ENCODE data around the gene OXGR1.

GRCh38 chr13:97043302-97043701, 49.0 kb upstream of the OXGR1 start:
- TF ChIP-seq, protein P1, sequence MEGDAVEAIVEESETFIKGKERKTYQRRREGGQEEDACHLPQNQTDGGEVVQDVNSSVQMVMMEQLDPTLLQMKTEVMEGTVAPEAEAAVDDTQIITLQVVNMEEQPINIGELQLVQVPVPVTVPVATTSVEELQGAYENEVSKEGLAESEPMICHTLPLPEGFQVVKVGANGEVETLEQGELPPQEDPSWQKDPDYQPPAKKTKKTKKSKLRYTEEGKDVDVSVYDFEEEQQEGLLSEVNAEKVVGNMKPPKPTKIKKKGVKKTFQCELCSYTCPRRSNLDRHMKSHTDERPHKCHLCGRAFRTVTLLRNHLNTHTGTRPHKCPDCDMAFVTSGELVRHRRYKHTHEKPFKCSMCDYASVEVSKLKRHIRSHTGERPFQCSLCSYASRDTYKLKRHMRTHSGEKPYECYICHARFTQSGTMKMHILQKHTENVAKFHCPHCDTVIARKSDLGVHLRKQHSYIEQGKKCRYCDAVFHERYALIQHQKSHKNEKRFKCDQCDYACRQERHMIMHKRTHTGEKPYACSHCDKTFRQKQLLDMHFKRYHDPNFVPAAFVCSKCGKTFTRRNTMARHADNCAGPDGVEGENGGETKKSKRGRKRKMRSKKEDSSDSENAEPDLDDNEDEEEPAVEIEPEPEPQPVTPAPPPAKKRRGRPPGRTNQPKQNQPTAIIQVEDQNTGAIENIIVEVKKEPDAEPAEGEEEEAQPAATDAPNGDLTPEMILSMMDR (IDR thresholded peaks at IDR 0.05): no peak
- no peak for TF ChIP-seq POLR2A (IDR thresholded peaks at IDR 0.05)

All from right lobe of liver (tissue), 4 donors.